Measurements from ENCODE around the gene NDFIP2.

Gene NDFIP2, protein sequence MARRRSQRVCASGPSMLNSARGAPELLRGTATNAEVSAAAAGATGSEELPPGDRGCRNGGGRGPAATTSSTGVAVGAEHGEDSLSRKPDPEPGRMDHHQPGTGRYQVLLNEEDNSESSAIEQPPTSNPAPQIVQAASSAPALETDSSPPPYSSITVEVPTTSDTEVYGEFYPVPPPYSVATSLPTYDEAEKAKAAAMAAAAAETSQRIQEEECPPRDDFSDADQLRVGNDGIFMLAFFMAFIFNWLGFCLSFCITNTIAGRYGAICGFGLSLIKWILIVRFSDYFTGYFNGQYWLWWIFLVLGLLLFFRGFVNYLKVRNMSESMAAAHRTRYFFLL

DNA sequence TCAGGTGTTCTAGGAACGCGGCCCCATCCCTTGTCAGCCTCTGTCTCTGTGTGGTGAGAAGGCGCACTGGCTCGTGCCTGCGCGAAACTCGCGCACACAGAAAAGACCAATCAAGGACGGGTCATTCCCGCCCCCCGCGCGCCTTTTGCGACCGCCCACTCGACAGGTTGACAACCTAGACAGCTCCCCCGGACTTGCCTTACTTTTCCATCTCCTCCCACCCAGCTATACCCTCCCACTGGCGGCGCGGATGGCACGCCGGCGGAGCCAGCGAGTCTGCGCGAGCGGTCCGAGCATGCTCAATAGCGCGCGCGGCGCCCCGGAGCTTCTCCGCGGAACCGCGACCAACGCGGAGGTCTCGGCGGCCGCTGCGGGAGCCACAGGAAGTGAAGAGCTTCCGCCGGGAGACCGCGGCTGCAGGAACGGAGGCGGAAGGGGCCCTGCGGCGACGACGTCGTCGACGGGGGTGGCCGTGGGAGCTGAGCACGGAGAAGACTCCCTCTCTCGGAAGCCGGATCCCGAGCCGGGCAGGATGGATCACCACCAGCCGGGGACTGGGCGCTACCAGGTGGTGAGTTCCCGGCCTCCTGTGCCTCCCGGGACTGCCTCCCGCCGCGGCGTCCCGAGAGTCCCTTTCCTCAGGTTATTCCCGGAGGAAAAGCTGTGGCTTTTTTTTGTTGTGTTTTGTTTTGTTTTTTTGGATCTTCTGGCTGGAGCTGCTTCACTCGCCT, at the start of gene NDFIP2:
TSS of gene NDFIP2 (plus strand) at position 202 of the 731 bp plus-strand sequence. CDS start at position 251, 49 bp downstream.
- peaks cover 12% of the 10 kb centered on the region for H3K36me3 Mint-ChIP-seq
- H3K27me3 Mint-ChIP-seq = no peaks in the 10 kb centered on the region
- peak within 1 kb of the TSS; percentile 92 for H3K4me3 Mint-ChIP-seq
- no peaks in the 10 kb centered on the region for H3K9me3 Mint-ChIP-seq
- H3K4me1 Mint-ChIP-seq = peaks cover 51% of the 10 kb centered on the region
- peak within 1 kb of the TSS; percentile 98 for H3K27ac Mint-ChIP-seq

DNA sequence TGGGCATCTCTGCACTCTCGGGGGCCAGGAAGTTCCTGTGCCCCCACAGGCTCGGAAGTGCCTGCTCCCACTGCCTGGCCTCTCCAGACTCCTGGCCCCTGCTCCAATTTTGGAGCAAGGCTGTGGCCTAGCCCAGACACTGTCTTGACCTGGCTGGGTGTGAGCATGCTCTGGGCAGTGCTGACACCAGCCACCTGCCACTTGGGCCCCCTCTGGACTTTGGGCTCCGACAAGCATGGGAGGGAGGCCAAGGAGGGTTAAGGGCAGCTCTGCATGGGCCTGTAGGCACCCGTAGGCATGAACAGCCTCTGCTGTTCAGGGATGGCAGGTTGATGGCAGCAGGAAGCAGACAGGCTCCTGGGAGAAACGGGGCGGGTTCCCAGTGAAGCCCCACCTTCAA, 48.9 kb upstream of the NDFIP2 start:
- H3K27me3 Mint-ChIP-seq = no peaks in the 10 kb centered on the region
- no peak overlapping the region for H3K4me3 Mint-ChIP-seq
- H3K4me1 Mint-ChIP-seq = peaks cover 7% of the 10 kb centered on the region
- no peak overlapping the region for H3K27ac Mint-ChIP-seq
- peaks cover 3% of the 10 kb centered on the region for H3K36me3 Mint-ChIP-seq
- H3K9me3 Mint-ChIP-seq = no peaks in the 10 kb centered on the region

DNA sequence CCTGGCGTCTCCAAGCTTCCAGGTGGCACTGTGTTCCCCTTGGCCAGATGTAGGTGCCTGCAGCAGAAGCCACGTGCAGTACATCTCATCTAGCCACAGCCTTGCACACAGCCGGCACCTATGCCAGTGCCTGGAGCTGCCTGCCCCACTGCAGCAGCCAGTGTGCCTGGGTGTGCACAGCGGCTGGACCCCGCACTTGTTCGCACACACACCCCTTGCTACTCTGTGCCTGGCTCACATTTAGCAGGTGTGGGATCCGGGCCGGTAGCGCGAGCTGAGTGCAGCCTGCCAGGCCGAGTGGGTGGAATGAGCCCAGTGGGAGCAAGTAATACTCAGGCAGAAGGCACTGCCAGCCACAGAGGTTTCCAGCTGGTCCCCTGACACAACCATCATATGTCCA, 48.0 kb upstream of the NDFIP2 start:
- Mint-ChIP-seq H3K4me3 (no peak overlapping the region), H3K36me3 (peaks cover 3% of the 10 kb centered on the region), H3K4me1 (peaks cover 5% of the 10 kb centered on the region), H3K27ac (no peak overlapping the region), H3K27me3 (no peaks in the 10 kb centered on the region), H3K9me3 (no peaks in the 10 kb centered on the region)

DNA sequence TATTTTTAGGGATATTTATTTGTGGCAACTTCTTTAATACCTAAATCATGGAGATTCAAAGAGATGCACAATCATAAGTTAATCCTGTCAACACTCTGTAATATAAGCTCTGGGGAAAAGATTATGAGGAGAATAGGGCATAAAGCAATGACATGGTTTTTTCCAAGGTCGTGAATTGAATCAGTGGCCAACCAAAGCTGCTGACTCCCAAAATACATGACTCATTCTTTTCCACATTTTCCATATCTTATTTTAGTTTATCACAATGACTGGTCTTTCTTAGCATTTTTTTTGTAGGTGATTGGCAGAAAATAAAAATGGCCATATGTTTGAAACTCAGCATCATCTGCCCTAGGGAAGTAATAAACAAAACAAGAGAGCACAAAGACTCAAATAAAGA, 46.4 kb upstream of the NDFIP2 start:
- Mint-ChIP-seq H3K36me3 (peaks cover 3% of the 10 kb centered on the region), H3K9me3 (no peaks in the 10 kb centered on the region), H3K27ac (no peak overlapping the region), H3K4me3 (no peak overlapping the region), H3K4me1 (no peaks in the 10 kb centered on the region), H3K27me3 (no peaks in the 10 kb centered on the region)

DNA sequence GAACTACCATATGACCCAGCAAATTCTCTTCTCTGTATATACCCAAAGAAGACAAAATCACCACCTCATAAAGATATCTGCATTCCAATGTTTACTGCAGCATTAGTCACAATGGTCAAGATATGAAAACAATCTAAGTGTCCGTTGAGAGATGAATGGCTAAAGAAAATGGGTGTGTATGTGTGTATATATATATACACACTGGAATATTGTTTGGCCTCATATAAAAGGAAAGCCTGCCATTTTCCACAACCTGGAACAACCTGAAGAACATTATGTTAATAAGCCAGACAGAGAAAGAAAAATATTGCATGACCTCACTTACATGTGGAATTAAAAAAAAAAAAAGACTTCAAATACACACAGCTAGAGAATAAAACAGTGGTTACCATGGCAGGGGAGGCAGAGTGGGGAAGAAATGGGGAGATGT, 45.4 kb upstream of the NDFIP2 start:
- H3K27ac Mint-ChIP-seq = no peak overlapping the region

DNA sequence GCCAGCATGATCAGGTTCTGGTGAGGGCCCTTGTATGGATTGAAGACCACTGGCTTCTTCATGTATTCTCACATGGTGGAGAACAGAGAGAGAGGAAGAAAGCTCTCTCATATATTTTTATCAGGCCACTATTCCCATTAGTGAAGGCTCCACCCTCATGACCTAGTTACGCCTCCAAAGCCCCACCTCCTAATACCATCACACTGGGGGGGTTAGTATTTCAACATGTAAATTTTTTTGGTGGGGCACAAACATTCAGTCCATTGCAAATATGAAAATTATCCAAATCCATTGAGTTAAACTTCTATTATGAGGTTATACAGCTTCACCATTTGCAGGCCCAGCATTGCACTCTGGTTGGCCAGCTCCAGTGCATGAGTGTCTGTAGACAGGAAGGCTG, 41.7 kb upstream of the NDFIP2 start:
- H3K9me3 Mint-ChIP-seq = no peaks in the 10 kb centered on the region
- no peaks in the 10 kb centered on the region for H3K4me1 Mint-ChIP-seq
- no peak overlapping the region for H3K4me3 Mint-ChIP-seq
- H3K36me3 Mint-ChIP-seq = no peaks in the 10 kb centered on the region
- H3K27ac Mint-ChIP-seq = no peak overlapping the region
- no peaks in the 10 kb centered on the region for H3K27me3 Mint-ChIP-seq

More for the DNA sequence above, 45.4 kb upstream of the NDFIP2 start:
- H3K9me3 Mint-ChIP-seq = no peaks in the 10 kb centered on the region
- H3K4me1 Mint-ChIP-seq = no peaks in the 10 kb centered on the region
- peaks cover 2% of the 10 kb centered on the region for H3K36me3 Mint-ChIP-seq
- no peak overlapping the region for H3K4me3 Mint-ChIP-seq
- H3K27me3 Mint-ChIP-seq = no peaks in the 10 kb centered on the region

DNA sequence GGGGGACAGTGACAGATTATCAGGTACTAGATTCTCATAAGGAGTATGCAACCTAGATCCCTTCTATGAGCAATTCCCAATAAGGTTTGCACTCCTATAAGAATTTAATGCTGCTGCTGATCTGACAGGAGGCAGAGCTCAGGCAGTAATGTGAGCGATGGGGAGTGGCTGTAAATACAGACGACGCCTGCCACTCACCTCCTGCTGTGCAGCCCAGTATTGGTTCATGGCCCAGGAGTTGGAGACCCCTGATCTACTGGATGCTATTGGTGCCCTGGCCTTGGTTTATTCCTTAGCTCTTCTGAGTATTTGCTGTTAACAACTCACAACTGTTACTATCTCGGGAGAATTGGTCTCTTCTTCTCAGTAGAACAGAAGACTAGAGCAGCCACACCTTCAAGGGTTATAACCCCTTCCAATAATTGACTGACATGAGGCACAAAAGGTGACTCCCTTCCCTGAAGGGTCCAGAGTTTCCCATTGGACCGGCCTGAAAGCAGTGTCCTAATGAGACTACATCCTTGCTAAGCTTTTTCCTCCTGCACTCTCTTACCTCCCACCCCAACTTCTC, 39.9 kb upstream of the NDFIP2 start:
- Mint-ChIP-seq H3K27me3 (no peaks in the 10 kb centered on the region), H3K36me3 (no peaks in the 10 kb centered on the region), H3K4me3 (no peak overlapping the region), H3K27ac (no peak overlapping the region), H3K9me3 (no peaks in the 10 kb centered on the region), H3K4me1 (peaks cover 8% of the 10 kb centered on the region)

DNA sequence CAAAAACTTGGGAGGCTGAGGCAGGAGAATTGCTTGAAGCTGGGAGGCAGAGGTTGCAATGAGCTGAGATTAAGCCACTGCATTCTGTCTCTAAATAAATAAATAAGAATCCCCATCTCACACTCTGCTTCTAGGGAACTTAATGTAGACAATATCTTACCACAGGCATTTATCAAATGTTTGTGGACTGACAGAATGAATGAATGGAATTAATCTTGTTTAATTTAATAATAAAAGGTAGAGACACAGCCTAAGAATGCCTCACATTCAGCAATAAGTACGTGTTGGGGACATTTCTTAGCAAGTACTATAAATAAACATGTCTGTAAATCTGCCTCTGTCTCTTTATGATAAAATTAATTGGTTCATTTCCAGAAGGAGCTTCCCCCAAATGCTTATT, 38.7 kb upstream of the NDFIP2 start:
- Mint-ChIP-seq H3K4me1 (peaks cover 20% of the 10 kb centered on the region), H3K36me3 (no peaks in the 10 kb centered on the region), H3K27me3 (no peaks in the 10 kb centered on the region), H3K9me3 (no peaks in the 10 kb centered on the region), H3K4me3 (no peak overlapping the region), H3K27ac (no peak overlapping the region)

DNA sequence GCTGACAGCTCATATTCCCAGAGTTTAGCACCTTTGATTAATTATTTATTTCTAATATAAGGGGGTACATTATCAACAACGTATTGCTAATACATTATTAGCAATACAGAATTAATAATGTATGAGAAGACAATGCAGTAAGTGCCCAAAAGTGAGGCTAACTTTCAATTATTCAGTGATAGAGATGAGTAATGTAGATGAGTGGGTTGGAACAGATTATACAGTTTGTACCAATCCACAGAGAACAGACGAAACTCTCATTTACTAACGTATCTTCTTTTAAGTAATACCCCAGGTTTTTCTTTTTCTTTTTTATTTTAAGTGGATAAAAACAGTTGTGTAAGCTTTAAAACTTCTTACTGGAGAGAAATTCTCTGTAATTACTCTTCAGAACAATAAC, 38.2 kb upstream of the NDFIP2 start:
- peaks cover 25% of the 10 kb centered on the region for H3K4me1 Mint-ChIP-seq
- no peaks in the 10 kb centered on the region for H3K36me3 Mint-ChIP-seq
- no peaks in the 10 kb centered on the region for H3K9me3 Mint-ChIP-seq
- H3K4me3 Mint-ChIP-seq = no peak overlapping the region
- H3K27ac Mint-ChIP-seq = no peak overlapping the region
- H3K27me3 Mint-ChIP-seq = no peaks in the 10 kb centered on the region

DNA sequence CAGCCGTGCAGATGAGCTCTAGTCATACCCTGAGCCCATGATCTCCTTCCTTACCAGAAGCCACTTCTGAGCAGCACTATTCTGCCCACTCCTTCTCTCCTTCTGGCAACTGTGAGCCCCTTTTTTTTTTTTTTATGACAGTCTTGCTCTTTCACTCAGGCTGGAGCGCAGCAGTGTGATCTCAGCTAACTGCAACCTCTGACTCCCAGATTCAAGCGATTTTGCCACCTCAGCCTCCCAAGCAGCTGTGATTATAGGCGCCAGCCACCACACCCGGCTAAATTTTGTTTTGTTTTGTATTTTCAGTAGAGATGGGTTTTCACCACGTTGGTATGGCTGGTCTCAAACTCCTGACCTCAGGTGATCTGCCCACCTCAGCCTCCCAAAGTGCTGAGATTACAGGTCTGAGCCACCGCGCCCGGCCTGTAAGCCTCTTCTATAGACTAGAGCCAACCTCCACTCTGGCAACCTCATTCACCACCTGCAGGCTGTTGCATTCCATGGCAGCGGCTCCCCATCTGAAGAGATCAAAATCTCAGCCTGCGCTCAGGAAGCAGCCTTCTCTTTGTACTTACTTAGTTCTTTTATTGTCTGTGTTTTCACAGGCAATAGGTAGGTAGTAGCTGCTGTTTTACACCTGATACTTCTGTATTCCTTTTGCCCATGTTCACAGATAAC, 34.8 kb upstream of the NDFIP2 start:
- Mint-ChIP-seq H3K4me1 (peaks cover 53% of the 10 kb centered on the region), H3K27me3 (no peaks in the 10 kb centered on the region), H3K9me3 (no peaks in the 10 kb centered on the region), H3K36me3 (no peaks in the 10 kb centered on the region), H3K4me3 (peak overlapping the region; percentile 11), H3K27ac (peak overlapping the region; percentile 9)

DNA sequence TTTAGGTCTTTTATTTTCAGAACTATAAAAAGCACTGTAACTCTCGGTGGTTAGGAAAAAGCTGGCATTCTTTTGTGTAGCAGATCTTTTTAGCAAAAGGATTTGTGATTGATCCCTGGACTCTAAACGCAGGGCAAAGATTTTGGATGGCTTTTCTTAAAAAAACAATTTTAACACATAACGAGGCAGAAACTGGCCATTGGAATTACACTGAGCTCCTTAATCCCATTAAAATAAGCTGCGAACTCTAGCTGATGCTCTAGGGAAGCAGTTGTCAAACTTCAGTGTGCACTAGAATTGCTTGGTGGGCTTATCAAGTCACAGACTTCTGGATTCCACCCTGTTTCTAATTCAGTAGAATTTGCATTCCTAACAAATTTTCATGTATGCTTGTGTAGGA, 33.8 kb upstream of the NDFIP2 start:
- H3K4me1 Mint-ChIP-seq = peaks cover 63% of the 10 kb centered on the region
- no peak overlapping the region for H3K4me3 Mint-ChIP-seq
- no peaks in the 10 kb centered on the region for H3K9me3 Mint-ChIP-seq
- no peaks in the 10 kb centered on the region for H3K36me3 Mint-ChIP-seq
- H3K27ac Mint-ChIP-seq = no peak overlapping the region
- H3K27me3 Mint-ChIP-seq = no peaks in the 10 kb centered on the region

DNA sequence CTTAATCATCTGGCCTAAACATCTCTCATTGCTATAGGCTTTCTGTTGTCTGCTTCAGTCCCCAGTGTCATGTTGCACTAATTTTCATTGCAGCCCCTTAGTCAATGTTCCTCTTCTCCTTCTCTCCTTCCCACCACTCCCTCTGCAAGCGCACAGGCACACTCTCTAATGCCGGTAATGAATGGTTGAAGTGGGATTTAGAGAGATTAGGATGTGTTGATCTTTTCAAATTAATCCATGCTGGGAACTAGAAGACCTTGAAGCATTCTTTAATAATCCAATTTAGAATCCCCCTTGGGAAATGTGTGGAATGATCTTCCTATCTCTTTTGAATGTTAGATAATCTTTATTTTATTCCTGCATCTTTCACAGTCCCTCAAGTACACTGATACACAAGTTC, 33.2 kb upstream of the NDFIP2 start:
- H3K4me3 Mint-ChIP-seq = no peak overlapping the region
- H3K27ac Mint-ChIP-seq = no peak overlapping the region
- no peaks in the 10 kb centered on the region for H3K27me3 Mint-ChIP-seq
- peaks cover 69% of the 10 kb centered on the region for H3K4me1 Mint-ChIP-seq
- H3K9me3 Mint-ChIP-seq = no peaks in the 10 kb centered on the region
- no peaks in the 10 kb centered on the region for H3K36me3 Mint-ChIP-seq

DNA sequence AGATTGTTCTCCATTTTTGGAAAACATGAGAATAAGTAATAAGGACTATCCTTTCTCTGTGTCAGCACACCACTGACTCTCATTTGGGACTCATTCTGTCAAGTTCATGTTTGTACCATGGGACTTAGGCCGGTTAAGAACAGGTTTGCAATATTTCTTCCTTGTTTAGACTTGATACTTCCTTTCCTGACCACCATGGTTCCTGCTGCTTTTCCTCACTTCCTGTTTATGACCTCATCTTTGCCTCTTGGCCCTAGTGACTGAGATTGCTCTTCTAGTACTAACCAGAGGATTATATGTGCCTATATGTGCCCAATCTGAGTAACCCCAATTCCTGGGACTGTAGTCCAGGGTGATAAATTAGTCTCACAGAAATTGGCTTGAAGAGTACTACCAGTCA, 32.5 kb upstream of the NDFIP2 start:
- Mint-ChIP-seq H3K27ac (no peak overlapping the region), H3K4me3 (no peak overlapping the region), H3K36me3 (no peaks in the 10 kb centered on the region), H3K27me3 (no peaks in the 10 kb centered on the region), H3K9me3 (no peaks in the 10 kb centered on the region), H3K4me1 (peaks cover 76% of the 10 kb centered on the region)

DNA sequence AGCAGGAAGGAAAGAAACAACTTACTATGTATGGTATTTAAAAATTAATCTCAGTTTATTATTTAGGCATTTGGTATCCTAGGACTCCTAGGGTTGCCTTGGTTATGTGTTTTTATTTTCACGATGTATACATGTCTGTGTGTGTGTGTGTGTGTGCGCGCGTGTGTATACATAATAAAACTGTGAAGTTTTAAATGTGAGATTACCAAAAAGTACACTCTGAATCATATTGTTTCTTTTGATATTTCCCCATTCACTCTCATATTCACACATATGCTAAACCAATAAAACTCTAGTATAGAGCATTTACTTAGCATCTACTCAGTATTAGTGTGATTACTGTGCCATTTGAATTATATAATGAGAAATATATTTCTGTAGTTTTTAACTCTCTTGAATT, 30.8 kb upstream of the NDFIP2 start:
- peak overlapping the region; percentile 71 for H3K27ac Mint-ChIP-seq
- peaks cover 80% of the 10 kb centered on the region for H3K4me1 Mint-ChIP-seq
- H3K36me3 Mint-ChIP-seq = no peaks in the 10 kb centered on the region
- no peaks in the 10 kb centered on the region for H3K27me3 Mint-ChIP-seq
- H3K4me3 Mint-ChIP-seq = no peak overlapping the region
- no peaks in the 10 kb centered on the region for H3K9me3 Mint-ChIP-seq

DNA sequence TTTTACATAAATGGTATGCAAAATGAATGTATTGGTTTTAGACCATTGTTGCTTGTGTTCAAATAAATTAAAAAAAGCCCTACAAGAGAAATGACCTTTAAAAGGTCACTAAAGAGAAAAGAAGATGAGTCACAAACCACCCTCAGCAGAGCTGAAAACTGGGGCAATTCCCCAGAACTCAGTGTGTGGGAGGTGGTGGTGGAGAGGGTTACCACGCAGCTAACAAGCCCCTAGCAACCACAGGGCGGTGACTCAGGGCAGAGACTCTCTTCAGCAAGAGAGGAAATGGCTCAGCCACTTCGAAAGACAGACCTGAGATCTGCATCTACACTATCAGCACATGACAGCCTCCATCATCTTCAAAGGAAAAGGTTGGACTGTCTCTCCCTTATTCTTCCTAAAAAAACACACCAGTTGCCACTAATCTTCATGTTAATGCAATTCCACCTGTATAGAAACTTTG, 29.4 kb upstream of the NDFIP2 start:
- peak overlapping the region; percentile 95 for H3K27ac Mint-ChIP-seq
- H3K4me1 Mint-ChIP-seq = peaks cover 68% of the 10 kb centered on the region
- H3K36me3 Mint-ChIP-seq = no peaks in the 10 kb centered on the region
- no peaks in the 10 kb centered on the region for H3K9me3 Mint-ChIP-seq
- H3K27me3 Mint-ChIP-seq = no peaks in the 10 kb centered on the region
- H3K4me3 Mint-ChIP-seq = peak overlapping the region; percentile 75

Data from activated naive CD4-positive, alpha-beta T cell treated with anti-CD3 and anti-CD28 coated beads, Interleukin-2, amount 50 U/mL, for 24 hours (primary cell).